ENCODE results near the gene LMO2.
"Not testable (repeated sequence)": the region's sequence is repeated elsewhere in the genome, so short reads cannot be mapped to it uniquely, and the experiment has no call there.

Gene LMO2

DNA sequence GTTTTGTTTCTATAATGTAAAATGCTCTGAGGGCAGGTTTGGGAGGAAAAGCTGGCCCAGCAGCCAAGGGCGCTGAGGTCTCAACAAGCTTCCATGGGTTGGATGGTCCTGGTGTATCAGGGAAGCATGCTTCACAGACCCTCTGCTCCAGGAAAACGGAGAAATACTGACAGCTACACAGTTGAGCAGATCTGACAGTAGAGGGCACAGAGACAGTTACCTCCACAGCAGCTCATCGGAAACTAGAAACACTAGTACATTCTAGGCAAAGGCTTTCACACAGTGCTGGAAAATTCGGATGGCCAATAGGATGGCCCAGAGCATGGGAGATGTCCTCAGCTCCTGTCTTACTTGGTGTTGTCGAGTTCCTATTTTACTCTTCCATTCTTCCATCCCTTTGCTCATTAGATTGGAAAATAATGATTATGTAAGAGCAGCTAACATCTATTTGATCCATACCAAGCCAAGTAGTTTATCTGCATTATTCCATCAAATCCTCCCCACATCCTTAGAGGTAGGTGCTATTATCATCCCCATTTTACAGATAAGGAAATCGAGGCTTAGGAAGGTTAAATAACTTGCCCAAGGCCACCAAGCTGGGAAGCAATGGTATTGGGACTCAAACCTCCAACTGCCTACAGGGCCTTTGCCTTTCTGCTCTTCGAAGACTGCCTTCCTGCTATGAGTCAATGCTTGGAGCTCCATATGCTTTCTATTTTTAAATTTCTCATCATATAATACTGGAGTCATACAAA is 28.3 kb downstream of the LMO2 start:
- no peak for DNase-seq

DNA sequence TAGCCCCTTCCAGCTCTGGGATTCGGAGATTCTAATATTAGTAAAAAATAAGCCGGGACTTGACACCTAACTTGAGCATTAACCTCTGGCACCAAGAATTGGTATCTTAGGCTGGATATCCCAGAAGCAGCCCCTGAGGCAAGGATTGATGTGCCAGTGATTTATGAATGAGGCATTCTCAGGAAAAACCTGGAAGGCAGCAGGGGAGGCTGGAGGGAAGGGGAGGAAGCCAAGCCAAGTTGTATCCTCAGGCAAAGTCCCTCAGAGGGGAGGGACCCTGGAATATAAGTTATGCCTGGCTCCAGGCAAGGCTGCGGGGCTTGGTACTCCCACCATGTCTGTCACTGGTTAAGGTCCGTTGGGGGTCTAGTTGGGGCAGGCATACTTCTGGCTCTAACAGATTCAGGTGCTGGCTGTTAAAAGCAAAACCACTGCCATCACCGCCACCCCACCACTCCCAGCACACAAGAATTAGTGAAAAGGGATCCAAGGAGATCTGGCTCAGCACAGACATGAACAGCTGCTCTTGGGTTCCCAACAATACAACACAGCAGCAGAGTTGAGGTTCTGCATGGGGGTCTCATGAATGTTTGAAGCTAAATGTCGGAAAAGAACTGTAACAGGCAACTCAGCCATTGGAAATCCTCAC is 29.8 kb downstream of the LMO2 start:
- DNase-seq = peak in 1 of 56 donors; percentile 2

- no peak for DNase-seq
Observed at GRCh38 chr11:33861386-33861785, 30.5 kb downstream of the LMO2 start.

DNA sequence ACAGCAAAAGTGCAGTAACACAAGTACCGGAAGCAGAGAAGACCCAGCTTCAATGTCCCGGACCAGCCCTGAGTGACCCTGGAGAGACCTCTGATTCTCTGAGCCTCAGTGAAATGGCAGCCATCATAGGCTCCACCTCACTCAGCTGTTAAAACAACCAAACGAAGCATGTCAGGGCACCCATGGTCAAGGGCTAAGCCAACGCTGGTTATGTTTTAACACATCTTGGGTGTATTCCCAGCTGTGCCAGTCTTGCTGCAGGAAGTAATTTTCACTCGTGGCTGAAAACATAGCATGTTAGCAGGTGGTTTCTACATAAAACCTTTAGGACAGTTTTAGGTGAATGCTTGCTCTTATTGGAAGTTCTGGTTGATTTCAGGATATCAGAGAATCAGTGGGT is 30.9 kb downstream of the LMO2 start:
- no peak for DNase-seq

- DNase-seq = no peak
Observed at GRCh38 chr11:33859306-33859705, 32.6 kb downstream of the LMO2 start.

DNA sequence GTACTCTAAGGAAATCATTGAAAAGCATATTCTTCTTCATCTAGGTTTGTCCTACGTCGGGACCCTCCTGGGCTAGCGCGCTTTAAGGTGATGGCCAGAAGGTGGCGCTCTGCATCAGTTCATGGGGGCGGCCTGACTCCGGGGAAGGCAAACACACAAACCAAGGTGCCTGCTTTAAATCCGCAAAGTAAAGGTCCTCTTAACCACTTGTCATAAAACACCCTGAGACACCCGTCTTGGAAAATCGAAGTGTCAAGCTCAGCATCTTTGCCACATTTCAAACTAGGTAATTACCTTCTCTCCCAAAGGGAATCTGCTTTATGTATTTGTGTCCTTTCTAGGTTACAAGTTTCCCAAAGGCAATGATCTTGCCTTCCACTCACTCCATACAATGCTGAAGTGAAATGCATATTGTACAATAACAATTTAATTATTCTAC is 33.9 kb downstream of the LMO2 start:
- DNase-seq = peak in 44 of 56 donors; percentile 10 to 79 (median 40)

DNA sequence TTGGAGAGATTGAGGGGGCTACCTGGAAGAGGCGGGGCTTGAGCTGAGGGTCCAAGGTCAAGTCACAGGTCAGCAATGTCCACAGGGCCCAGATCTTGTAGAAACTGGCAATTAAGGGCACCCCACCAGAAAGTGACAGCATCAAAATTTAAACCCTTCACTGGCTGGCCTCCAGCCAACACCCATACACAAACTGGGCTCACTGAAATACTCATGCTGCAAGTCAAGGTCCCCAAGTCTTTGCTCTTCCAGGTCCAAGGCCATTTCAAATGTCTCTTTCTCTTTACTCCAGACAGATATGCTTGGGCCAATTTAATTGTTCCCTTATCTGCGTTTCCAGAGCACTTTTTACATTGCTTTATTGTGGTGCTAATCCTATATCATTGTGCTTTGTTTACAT is 36.4 kb downstream of the LMO2 start:
- no peak for DNase-seq

- no peak for DNase-seq
Observed at GRCh38 chr11:33848717-33849390, 43.0 kb downstream of the LMO2 start.

GRCh38 chr11:33847251-33847650 is 44.6 kb downstream of the LMO2 start:
- DNase-seq = no peak

- DNase-seq = no peak
Observed at GRCh38 chr11:33844236-33844635, 47.6 kb downstream of the LMO2 start.

- no peak for DNase-seq
Observed at GRCh38 chr11:33843018-33843417, 48.9 kb downstream of the LMO2 start.

GRCh38 chr11:33842236-33842915 is 49.5 kb downstream of the LMO2 start:
- peak in 10 of 56 donors; percentile 10 to 37 (median 20) for DNase-seq

GRCh38 chr11:33838234-33838633 is 53.6 kb downstream of the LMO2 start:
- DNase-seq = not testable (repeated sequence)

- DNase-seq = not testable (repeated sequence)
Observed at GRCh38 chr11:33837334-33837733, 54.5 kb downstream of the LMO2 start.

GRCh38 chr11:33835143-33835878 is 56.6 kb downstream of the LMO2 start:
- DNase-seq = no peak

GRCh38 chr11:33832676-33833075 is 59.2 kb downstream of the LMO2 start:
- no peak for DNase-seq

DNA sequence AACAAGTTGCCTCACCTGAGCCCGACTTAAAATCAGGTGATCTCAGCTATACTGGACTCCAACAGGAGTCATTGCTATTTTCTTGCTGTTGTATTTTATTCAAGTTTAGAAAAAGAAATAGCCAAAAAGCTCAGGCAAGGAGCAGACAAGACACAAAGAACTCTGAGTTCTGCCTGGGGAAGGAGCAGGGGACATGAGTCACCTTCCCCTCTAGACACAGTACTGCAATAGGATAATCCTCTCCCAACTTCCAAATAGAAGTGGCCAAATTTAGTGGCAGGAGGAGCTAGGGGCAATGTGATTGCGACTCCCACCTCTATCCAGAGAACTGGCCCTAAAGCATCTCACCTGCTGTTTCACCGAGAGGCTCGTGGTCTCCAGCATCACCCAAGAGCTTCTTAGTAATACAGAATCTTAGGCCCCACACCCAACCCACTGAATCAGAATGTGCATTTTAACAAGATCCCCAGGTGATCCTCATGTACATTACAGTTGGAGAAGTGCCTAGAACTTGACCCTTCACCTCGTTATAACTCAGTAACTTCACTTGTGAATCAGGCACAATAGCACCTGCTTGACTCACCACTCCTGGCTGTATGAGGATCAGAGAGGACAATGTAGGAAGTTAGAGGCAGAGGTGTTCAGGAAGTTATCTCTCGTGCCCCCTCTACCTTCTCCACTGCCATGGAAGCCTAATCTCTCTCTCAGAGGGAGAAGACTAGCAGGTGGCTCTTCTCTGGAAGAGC is 60.8 kb downstream of the LMO2 start:
- no peak for DNase-seq

DNA sequence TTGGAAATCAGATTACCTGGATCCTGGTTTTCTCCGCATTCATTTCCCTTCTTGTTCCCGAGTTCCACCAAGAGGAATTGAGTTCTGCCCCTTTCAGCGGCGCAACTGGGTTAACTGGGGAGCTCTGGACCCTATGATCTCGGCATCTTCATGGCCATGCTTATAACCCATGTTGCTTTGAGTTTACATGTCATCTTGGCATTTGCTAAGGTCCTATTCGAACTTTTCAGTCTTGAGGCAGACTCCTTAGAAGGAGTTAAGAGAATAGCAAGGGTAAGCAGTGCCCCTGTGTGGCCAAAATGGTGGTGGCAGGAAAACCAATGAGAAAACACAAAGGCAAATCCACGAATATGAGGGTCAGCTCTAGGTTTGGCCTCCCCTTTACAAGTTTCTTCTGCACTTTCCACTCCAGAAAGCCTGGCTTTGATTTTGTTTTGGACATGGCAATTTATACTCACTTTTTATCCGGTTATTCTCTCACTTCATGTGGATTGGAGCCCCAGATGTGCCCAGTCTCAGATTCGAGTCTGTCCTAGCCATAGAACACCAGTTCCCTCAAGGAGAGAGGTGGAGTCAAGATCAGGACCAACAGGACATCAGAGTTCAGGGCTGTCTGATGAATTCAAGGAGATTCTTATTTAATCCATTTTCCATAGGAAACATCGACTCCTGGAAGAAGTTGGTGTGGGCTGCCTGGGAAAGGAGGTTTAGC is 62.3 kb downstream of the LMO2 start:
- DNase-seq = peak in 38 of 56 donors; percentile 2 to 78 (median 30)

DNA sequence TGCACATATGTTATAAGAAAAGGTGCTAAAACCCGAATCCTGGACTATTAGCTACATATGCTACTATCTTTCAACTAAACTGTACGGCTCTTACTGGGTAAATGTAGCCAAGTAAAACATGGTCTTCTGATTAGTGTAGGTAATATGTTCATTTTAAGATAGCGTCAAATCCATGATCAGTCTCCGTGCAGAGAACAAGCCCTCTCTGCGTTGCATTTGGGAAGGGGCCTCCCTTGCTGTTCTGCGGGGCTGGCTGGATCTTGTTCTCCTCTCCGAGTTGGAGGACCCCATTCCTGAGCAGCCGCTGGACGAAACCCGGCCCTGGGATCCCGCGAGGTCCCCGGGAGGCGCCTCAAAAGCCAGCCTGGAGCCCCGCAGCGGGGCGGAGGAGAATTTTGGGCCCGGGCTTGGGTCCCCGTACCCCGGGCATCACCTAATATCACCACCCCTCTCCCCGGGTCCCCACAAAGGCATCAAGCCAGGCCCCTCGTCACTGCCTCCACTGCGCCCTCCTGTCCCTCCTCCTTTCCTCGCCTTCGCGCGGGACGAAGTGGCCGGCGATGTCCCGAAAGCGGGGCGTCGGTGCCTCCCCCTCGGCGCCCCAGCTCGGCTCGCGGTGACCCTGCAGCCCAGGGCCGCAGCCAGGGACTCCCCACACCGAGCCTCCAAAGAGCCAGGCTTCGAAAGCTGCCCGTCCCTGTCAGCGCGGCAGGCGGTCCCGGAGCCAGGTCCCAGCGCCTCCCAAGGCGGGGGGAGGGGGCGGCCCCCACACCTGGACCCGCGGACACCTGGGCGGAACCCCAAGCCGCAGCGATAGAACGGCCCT is 63.1 kb downstream of the LMO2 start:
- peak in 1 of 56 donors; percentile 11 for DNase-seq

Measured in nucleus accumbens (tissue), 56 donors.